Astrocyte (in vitro differentiated cells and primary cell): ENCODE results near the gene WWC2.

ENCODE experiments used
- CTCF ChIP-seq: IDR thresholded peaks from 2 replicates; pipeline ENCODE4 v1.5.1; 2011; ENCODE audit warnings: low read depth, mild to moderate bottlenecking, inconsistent platforms, low read length, moderate library complexity; ENCODE audit not compliant: insufficient read depth
- EZH2 ChIP-seq: IDR thresholded peaks from 2 replicates; pipeline ENCODE4 v1.6.1; 2012; ENCODE audit warnings: mild to moderate bottlenecking, low read length, inconsistent platforms; ENCODE audit not compliant: insufficient read depth

DNA sequence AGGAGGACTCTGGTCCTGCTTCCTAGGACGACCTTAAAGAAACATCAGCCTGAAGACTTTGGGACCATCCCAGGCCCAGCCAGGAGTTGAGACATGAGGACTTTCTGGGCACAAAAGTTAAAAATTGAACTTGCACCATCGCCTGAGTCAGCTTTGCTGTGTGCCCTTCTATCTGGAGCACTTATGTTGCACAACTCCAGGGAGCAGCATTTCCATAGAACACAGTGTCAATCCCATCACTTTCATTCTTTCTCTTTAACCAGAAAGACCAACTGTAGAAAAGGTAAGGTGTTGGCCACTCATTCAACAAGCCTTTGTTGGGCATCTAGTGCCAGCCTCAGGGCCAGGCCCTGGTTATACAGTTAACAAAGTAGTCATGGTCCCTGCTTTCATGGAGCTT is 231.8 kb downstream of the WWC2 start:
- TF ChIP-seq CTCF = no peak
- TF ChIP-seq EZH2 = no peak
